Chondrocyte (in vitro differentiated cells): ENCODE data around the gene ZNF470. TPM values are rescaled to one million over a fixed set of nuclear protein-coding genes. Genes with fewer than 3 reads are reported as not detected.

Source experiments
- DNase-seq: peaks from one replicate; pipeline ENCODE4 v3.0.0; 2021; ENCODE audit warnings: mixed read lengths, low spot score
- H3K27ac Mint-ChIP-seq: one replicate; pipeline ENCODE4 v1.8.0; 2021; ENCODE audit warnings: mild to moderate bottlenecking, moderate library complexity, mixed read lengths; ENCODE audit not compliant: unreplicated experiment
- H3K27me3 Mint-ChIP-seq: 2 replicates; pipeline ENCODE4 v1.8.0; 2021; ENCODE audit warnings: low read depth, mixed read lengths
- H3K36me3 Mint-ChIP-seq: 2 replicates; pipeline ENCODE4 v1.8.0; 2021; ENCODE audit warnings: low read depth, mixed read lengths
- H3K4me1 Mint-ChIP-seq: 2 replicates; pipeline ENCODE4 v1.8.0; 2021; ENCODE audit warnings: low read depth, mild to moderate bottlenecking, mixed read lengths
- H3K4me3 Mint-ChIP-seq: one replicate; pipeline ENCODE4 v1.8.0; 2021; ENCODE audit warnings: mild to moderate bottlenecking, moderate library complexity, mixed read lengths; ENCODE audit not compliant: unreplicated experiment
- H3K9me3 Mint-ChIP-seq: 2 replicates; pipeline ENCODE4 v1.8.0; 2021; ENCODE audit warnings: low read depth, mixed read lengths
- CTCF ChIP-seq: fragments of 200-600 bp; sonication (generic); IDR thresholded peaks from 2 replicates; pipeline ENCODE4 v1.5.0; 2021; ENCODE audit warnings: antibody characterized with exemption, mild to moderate bottlenecking, moderate library complexity
- total RNA-seq: library from RNA; stranded (reverse); gene quantifications from 3 replicates; pipeline ENCODE4 v1.2.1, GENCODE V29; 2021

ZNF470 gene
- total RNA-seq, 1 donor from 2014 or later = 4.2 TPM

- TF ChIP-seq CTCF = no peak
- Mint-ChIP-seq H3K27ac (no peak overlapping the region), H3K4me3 (no peak overlapping the region), H3K36me3 (peaks cover 77% of the 10 kb centered on the region), H3K27me3 (no peaks in the 10 kb centered on the region), H3K4me1 (peaks cover 5% of the 10 kb centered on the region), H3K9me3 (peaks cover 80% of the 10 kb centered on the region)
- no peak for DNase-seq
Measured at GRCh38 chr19:56572589-56572988, 5.3 kb downstream of the ZNF470 start.

GRCh38 chr19:56573914-56574313, 6.6 kb downstream of the ZNF470 start:
- Mint-ChIP-seq H3K4me1 (no peaks in the 10 kb centered on the region), H3K4me3 (no peak overlapping the region), H3K27me3 (no peaks in the 10 kb centered on the region), H3K36me3 (peaks cover 82% of the 10 kb centered on the region), H3K27ac (no peak overlapping the region), H3K9me3 (peaks cover 77% of the 10 kb centered on the region)
- DNase-seq = no peak
- no peak for TF ChIP-seq CTCF

- Mint-ChIP-seq H3K9me3 (peaks cover 82% of the 10 kb centered on the region), H3K27me3 (no peaks in the 10 kb centered on the region), H3K27ac (no peak overlapping the region), H3K4me3 (no peak overlapping the region), H3K4me1 (no peaks in the 10 kb centered on the region), H3K36me3 (peaks cover 69% of the 10 kb centered on the region)
- no peak for TF ChIP-seq CTCF
- DNase-seq = no peak
Measured at GRCh38 chr19:56577719-56578602, 10.7 kb downstream of the ZNF470 start.

GRCh38 chr19:56594446-56594782, 27.1 kb downstream of the ZNF470 start:
- Mint-ChIP-seq H3K4me3 (peak overlapping the region; percentile 97), H3K4me1 (peaks cover 13% of the 10 kb centered on the region), H3K27ac (no peak overlapping the region), H3K27me3 (no peaks in the 10 kb centered on the region), H3K36me3 (peaks cover 18% of the 10 kb centered on the region), H3K9me3 (peaks cover 31% of the 10 kb centered on the region)
- DNase-seq = no peak
- TF ChIP-seq CTCF = no peak

- no peaks in the 10 kb centered on the region for H3K27me3 Mint-ChIP-seq
- DNase-seq = peak; percentile 96
- H3K36me3 Mint-ChIP-seq = peaks cover 18% of the 10 kb centered on the region
- peaks cover 13% of the 10 kb centered on the region for H3K4me1 Mint-ChIP-seq
- peaks cover 31% of the 10 kb centered on the region for H3K9me3 Mint-ChIP-seq
- peak within 1 kb of the TSS; percentile 97 for H3K4me3 Mint-ChIP-seq
- no peak for TF ChIP-seq CTCF
- H3K27ac Mint-ChIP-seq = peak within 1 kb of the TSS; percentile 89
Measured at GRCh38 chr19:56594783-56595547, 27.7 kb downstream of the ZNF470 start, which contains the start of gene ZNF71. ZNF71 (plus strand) TSS chr19:56595302; CDS start chr19:56601559, 6,257 bp downstream.
